Erythroblast (primary cell): ENCODE results near the gene TINCR.

Experiments used
- DNase-seq, 2 experiments: peaks; one replicate each; lab custom pipeline; 2025; lab: John Stamatoyannopoulos, UW
- GATA1 ChIP-seq: IDR thresholded peaks from 2 replicates; pipeline ENCODE4 v1.6.1; 2011; ENCODE audit warnings: low read depth, mild to moderate bottlenecking, control low read depth, low read length, moderate library complexity
- POLR2A ChIP-seq: IDR thresholded peaks from 2 replicates; pipeline ENCODE4 v1.6.1; 2011; ENCODE audit warnings: mild to moderate bottlenecking, low read length

Gene TINCR

GRCh38 chr19:5594521-5594950 lies 26.8 kb upstream of the TINCR start:
- TF ChIP-seq POLR2A: no peak

DNA sequence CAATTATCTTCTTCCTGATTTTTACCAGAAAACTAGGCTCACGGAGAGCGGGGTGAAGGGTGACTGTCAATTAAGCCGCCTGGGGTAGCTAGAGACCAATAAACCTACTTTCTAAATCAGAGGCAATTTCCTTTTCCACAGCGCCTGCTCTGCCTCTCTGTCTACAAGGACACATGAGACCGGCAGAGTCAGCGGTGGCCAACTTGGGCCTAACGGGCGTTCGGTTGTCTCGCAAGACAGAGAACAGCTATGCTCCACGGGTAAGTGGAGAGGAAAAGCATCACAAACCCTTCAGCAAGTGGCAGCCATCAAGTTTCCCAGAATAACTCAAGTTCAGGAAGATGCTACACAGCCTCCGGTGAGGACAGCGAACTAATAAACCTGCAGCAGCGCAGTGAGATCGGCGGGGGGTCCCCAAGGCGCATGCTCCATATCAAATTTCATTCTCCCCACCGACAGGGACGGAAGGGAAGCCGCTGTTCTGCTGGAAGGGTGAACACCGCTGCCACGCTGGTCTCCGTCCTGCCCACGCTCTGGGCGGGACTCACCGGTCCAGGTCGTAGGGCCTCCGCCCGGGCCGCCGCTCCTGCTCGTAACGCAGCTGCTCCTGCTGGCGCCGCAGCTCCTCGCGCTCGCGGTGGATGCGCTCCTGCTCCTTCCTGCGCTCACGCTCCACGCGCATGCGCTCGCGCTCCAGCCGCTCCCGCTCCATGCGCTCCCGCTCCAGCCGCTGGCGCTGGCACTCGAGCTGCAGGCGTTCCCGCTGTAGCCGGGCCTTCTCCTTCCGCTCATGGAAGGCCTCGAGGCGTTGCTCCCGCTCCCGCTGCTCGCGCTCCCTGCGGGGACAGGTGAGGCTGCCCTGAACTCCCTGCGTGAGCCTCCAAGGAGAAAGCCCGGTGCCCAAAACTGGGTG lies 25.8 kb upstream of the TINCR start:
- TF ChIP-seq GATA1 (no peak), POLR2A (no peak)
- DNase-seq: no peak

More at GRCh38 chr19:5594521-5594950, 26.8 kb upstream of the TINCR start:
- DNase-seq: no peak

GRCh38 chr19:5592531-5593342 lies 25.0 kb upstream of the TINCR start:
- DNase-seq: no peak
- TF ChIP-seq GATA1 (no peak), POLR2A (no peak)

- no peak for DNase-seq
These were observed 23.7 kb upstream of the TINCR start for GRCh38 chr19:5591476-5591875.

DNA sequence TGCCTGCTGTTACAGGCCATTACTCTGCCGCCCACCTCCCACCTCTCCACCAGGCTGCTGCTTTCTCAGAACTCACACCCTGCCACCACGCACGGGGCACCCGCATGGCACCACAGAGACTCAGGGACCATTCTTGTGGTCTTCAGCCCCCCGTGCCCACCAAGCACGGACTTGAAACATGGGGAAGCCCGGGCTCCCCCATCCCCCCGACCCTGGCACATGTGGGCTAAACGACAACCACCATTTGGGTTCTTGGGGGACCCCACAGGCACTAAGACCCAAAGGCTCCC lies 23.1 kb upstream of the TINCR start:
- no peak for DNase-seq
- TF ChIP-seq POLR2A: no peak
- no peak for TF ChIP-seq GATA1

More at GRCh38 chr19:5591476-5591875, 23.7 kb upstream of the TINCR start:
- TF ChIP-seq GATA1: no peak
- no peak for TF ChIP-seq POLR2A

- TF ChIP-seq POLR2A: no peak
- TF ChIP-seq GATA1: no peak
- DNase-seq: no peak
These were observed 22.6 kb upstream of the TINCR start for GRCh38 chr19:5590151-5590864.

DNA sequence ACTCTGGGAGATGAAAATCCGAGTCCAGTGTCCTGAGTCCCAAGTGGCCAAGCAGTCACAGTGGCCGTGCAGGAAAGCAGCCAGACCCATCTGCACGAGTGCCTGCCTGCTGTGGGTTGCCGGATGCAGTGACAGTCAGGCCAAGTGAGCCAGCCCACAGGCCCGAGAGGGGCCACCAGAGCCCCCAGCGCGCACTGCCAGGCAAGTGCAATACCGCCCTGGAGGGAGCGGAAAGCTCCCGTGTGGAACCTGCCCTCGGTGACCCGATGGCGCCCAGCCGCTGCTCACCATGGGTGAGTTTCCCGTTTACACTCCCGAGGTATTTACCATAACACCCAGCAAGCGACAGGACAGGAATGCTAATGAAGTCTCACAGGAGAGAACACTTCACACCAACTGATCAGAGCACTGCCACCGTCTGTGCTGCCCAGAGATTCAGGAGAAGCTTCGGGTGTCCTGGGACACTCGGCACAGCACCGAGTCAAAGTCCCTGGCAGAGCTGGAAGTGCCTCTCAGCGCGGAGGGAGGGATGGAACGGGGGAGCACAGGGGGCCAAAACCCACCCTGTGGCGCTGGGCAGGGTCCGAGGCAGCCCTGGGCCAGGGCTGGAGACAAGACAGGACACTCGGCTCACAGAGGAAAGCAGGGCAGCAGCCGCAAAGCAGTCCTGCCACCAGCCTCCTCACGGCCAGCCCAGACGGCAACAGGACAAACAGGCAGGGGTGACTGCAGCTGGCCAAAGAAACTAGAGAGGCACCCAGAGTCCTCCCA lies 21.3 kb upstream of the TINCR start:
- no peak for TF ChIP-seq POLR2A
- TF ChIP-seq GATA1: no peak
- no peak for DNase-seq

DNA sequence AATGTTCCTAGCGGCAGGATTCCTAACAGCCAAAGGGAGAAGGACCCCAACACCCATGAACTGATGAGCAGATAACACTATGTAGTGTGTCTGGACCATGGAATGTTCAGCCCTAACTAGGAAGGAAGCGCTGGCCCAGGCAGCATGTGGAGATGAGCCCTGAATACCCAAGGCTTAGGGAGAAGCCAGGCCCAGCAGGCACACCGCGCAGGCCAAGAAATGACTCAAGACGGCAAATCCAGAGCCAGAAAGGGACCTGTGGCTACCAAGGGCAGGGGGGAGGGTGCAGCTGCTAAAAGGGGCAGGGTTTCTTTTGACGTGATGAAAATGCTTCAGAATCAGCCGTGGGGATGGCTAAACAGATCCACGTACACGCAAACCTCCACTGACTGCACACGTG lies 20.7 kb upstream of the TINCR start:
- TF ChIP-seq POLR2A: no peak
- TF ChIP-seq GATA1: no peak
- no peak for DNase-seq

- TF ChIP-seq GATA1 (no peak), POLR2A (no peak)
These were observed 19.9 kb upstream of the TINCR start for GRCh38 chr19:5587661-5588060.

GRCh38 chr19:5587071-5587455 lies 19.3 kb upstream of the TINCR start:
- DNase-seq: no peak
- TF ChIP-seq GATA1 (no peak), POLR2A (no peak)

More at GRCh38 chr19:5587661-5588060, 19.9 kb upstream of the TINCR start:
- no peak for DNase-seq

DNA sequence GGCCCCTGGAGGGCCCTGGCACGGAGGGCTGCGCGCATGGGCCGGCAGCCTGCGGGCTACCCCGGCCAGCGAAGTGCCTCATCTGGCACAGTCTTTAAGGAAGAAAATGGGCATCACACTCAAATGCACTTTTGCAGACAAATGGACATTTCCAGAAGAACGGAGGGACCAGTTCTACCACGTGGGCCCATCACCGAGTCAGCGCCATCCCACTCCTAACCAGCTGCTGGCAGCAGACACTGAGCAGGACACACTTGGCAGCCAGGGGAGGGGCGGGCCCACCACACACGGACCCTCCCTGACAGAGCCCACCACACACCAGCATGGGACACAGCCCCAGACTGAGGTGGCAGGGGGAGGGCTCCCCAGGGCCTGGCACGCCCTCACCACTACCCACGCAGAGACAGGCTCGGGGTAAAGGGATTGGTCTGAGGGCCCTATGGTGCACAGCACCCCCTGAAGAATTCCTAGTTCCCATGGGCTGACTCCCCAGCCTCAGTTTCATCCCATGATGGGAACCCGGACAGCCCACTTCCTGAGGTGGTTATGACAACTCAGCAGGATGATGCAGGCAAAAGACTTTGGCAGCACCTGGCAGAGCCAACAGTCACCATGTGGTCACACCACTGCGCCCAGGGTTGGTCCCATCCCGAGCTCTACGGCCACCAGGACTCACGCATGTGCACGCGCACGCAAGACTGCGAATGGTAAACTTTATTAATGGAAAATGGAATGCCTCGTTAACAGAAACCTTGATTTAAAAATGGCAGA lies 18.7 kb upstream of the TINCR start:
- DNase-seq: no peak

DNA sequence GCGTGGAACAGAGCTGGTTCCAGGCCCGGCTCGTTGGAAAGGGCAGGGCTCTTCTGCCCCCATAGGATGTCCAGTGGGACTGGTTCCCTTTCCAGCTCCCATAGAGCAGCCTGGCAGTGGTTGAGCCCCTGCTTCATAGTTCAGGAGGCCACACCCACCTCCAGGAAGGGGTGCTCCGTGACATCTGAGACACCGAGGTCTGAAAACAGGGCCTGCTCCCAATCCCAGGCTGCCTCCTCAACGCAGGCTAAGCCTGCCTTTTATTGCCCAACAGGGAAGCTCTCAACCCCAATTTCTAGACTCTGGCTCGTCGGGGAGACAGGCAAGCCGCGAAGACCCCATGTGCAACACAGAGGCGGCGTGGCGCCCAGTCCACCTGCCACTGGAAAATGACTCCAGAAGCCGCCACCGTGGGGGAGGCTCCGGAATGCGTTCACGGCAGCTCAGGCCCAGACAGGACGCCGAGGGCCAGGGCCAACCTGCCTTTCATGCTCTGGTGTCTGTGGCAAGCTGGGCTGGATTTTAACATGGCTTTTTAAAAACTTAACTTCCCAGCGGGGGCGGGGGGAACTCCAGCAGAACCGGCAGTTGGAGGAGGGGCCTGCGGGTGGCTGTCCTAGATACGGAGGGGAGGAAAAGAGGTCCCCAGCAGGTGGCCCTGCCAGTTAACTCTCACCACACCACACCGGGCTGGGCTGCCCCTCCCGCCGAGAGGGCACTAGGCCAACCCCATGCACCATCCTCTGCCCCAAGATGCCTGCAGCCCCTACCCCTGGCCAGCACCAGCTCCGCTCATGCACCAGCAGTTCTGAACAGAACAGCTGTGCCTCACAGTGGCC lies 17.9 kb upstream of the TINCR start:
- TF ChIP-seq POLR2A: peak; percentile 39
- TF ChIP-seq GATA1: no peak
- peak; percentile 80 to 89 for DNase-seq

More for the DNA sequence above, 18.7 kb upstream of the TINCR start:
- TF ChIP-seq POLR2A (no peak), GATA1 (no peak)
